Ovary (tissue), 9 donors: ENCODE measurements around the gene KDELR3. TPM values are rescaled to one million over a fixed set of nuclear protein-coding genes. Genes with fewer than 3 reads are reported as not detected.

Experiments
- DNase-seq, 5 donors: peaks; one replicate each; pipeline ENCODE4 v3.0.0-alpha.2; 2019 to 2020
- H3K27ac ChIP-seq, 2 donors: fragments of 200-600 bp; one replicate each; pipeline versions ENCODE4 v1.5.1 to v1.8.0; 2019 to 2022
- H3K27me3 ChIP-seq: fragments of 200-600 bp; one replicate; pipeline ENCODE4 v1.8.0; 2022
- H3K36me3 ChIP-seq: fragments of 200-600 bp; sonication (generic); one replicate; pipeline ENCODE4 v1.5.1; 2019
- H3K4me1 ChIP-seq: one replicate; pipeline ENCODE4 v1.8.1; 2013; ENCODE audit warnings: mild to moderate bottlenecking, moderate library complexity; ENCODE audit not compliant: insufficient read depth
- H3K4me3 ChIP-seq: fragments of 200-600 bp; sonication (generic); one replicate; pipeline ENCODE4 v1.5.1; 2017
- H3K9me3 ChIP-seq, 2 donors: fragments of 200-600 bp in 1 of 2; sonication (generic) in 1 of 2; one replicate each; pipeline versions ENCODE4 v1.5.1 to v1.8.1; 2013 to 2019; ENCODE audit warnings: mild to moderate bottlenecking in 1 of 2, moderate library complexity in 1 of 2
- EP300 ChIP-seq: sonication (generic); formaldehyde crosslinking; IDR thresholded peaks from one replicate; pipeline ENCODE4 v1.6.1; 2017; ENCODE audit warnings: antibody characterized with exemption
- POLR2A ChIP-seq: fragments of 450-650 bp; IDR thresholded peaks from one replicate; pipeline ENCODE4 v1.6.1; 2017; ENCODE audit warnings: antibody characterized with exemption, mild to moderate bottlenecking, moderate library complexity
- WGBS, 3 donors: extraction: QIAGEN DNeasy Blood & Tissue Kit in 1 of 3; methylation state at CpG; one replicate each; pipeline versions ENCODE4 v1.1.5 to v1.1.7; 2013 to 2017; 5-methylcytosine and 5-hydroxymethylcytosine counted together
- intact Hi-C, 4 donors: fragments of 100-400 bp; cut with DNase I; formaldehyde crosslinking; loops; one replicate each; pipeline versions ENCODE4 v1.11.0 to v1.15.1; 2022 to 2023
- polyA plus RNA-seq, 2 donors: library from polyadenylated mRNA; stranded (reverse); fragments of 200-250 nt in 1 of 2; fragments of 350-450 nt in 1 of 2; fragmentation: Illumina TruSeq in 1 of 2; extraction: RNeasy Lipid Tissue Mini Kit (QIAGEN cat#74804) in 1 of 2; gene quantifications; one replicate each; pipeline ENCODE4 v1.2.3, GENCODE V29; 2013 to 2014
- total RNA-seq, 7 donors: library from RNA; depleted of rRNA in 2 of 7; stranded (reverse); fragments of >200 nt in 2 of 7; fragmentation: NEBNext Ultra II Directional in 3 of 7; extraction: Animal tissue kit (Norgen Biotek cat#: 25700) in 3 of 7; gene quantifications; one replicate each; pipeline versions ENCODE4 v1.1.0 to v1.2.4, GENCODE V29; 2016 to 2023
- TF ChIP-seq, protein P1 (sequence below), 3 donors: fragments of 450-650 bp in 2 of 3; fragments of 200-600 bp in 1 of 3; IDR thresholded peaks; one replicate each; pipeline versions ENCODE4 v1.5.1 to v1.8.0; 2016 to 2022; ENCODE audit warnings: antibody characterized with exemption in 3 of 3, mild to moderate bottlenecking in 1 of 3
- donor health status: DM: no; HTN: no; CAD: no; lungs with moderate emphysema.
- donor health status: DM: no; HTN: no; CAD: no.
- donor health status: Bipolar disorder and iron deficiency.
- donor health status: DM: yes; HTN: yes; CAD: no.
- donor health status: DM: no; HTN: no; CAD: no.
- donor health status: DM: yes; HTN: yes; CAD: no.

Gene KDELR3
- total and polyA plus RNA-seq, 9 donors: 0.81 to 26.9 (median 2.4) TPM

DNA sequence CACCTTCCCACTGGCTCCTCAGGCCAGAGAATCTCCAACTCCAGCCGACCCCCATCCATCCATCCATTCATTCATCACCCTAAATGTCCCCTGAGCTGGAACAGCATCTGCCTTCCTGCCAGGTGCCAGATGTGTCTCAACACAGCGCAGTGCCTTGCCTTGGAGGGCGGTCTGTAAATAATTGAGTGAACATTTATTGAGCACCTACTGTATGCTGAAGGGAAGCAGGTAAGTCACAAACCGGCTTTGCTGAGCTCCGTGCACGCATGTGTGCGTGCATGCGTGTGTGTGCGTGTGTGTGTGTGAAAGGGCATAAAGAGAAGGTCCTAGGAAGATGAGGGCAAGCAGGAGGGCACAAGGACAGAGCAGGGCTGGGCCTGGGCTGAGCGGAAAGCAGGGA lies 23.1 kb upstream of the KDELR3 start:
- Histone ChIP-seq H3K9me3 (no peaks in the 10 kb centered on the region), H3K4me3 (no peak overlapping the region), H3K4me1 (no peaks in the 10 kb centered on the region), H3K36me3 (no peaks in the 10 kb centered on the region), H3K27me3 (peaks cover 3% of the 10 kb centered on the region), H3K27ac (no peak overlapping the region)
- TF ChIP-seq EP300 (no peak), POLR2A (no peak)
- TF ChIP-seq, protein P1, sequence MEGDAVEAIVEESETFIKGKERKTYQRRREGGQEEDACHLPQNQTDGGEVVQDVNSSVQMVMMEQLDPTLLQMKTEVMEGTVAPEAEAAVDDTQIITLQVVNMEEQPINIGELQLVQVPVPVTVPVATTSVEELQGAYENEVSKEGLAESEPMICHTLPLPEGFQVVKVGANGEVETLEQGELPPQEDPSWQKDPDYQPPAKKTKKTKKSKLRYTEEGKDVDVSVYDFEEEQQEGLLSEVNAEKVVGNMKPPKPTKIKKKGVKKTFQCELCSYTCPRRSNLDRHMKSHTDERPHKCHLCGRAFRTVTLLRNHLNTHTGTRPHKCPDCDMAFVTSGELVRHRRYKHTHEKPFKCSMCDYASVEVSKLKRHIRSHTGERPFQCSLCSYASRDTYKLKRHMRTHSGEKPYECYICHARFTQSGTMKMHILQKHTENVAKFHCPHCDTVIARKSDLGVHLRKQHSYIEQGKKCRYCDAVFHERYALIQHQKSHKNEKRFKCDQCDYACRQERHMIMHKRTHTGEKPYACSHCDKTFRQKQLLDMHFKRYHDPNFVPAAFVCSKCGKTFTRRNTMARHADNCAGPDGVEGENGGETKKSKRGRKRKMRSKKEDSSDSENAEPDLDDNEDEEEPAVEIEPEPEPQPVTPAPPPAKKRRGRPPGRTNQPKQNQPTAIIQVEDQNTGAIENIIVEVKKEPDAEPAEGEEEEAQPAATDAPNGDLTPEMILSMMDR (IDR thresholded peaks at IDR 0.05): no peak
- intact Hi-C loops: no loop called here
- no peak for DNase-seq
- WGBS, 3 donors: 80 to 89% (median 87%) methylated on average over 10 of the region's 10 CpGs

DNA sequence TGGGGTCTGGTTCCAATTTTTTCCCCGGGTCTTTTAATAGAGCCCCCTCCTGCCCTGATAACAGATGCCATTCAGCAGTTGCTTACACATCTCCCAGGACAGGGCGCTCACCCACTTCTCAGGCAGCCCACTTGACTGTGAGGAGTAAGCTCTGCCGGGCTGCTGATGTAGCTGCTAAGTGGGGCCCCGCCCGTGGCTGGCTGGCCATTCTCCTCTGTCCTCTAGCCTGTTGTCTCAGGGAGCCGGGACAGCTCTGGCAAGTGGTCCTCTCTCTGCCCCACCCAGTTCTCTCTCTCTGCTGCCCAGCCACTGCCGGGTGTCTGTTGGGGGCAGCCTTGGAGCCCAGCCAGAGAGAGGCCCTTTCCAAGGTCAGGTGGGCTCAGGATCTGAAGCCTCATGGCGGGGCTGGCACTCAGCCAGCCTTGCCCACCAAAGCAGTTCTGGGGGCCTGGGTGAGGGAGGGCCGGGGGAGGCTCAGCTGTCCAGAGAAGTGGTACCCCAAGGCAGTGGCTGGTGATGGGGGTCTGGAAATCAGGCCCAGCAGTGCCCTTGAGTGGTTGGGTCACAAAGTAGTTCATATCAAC lies 21.8 kb upstream of the KDELR3 start:
- 30 to 39% (median 32%) methylated on average over 9 of the region's 9 CpGs for WGBS, 3 donors
- no peak for TF ChIP-seq POLR2A
- no peak for TF ChIP-seq EP300
- Histone ChIP-seq H3K27ac (no peak overlapping the region), H3K27me3 (peaks cover 3% of the 10 kb centered on the region), H3K4me1 (no peaks in the 10 kb centered on the region), H3K9me3 (no peaks in the 10 kb centered on the region), H3K36me3 (no peaks in the 10 kb centered on the region), H3K4me3 (no peak overlapping the region)
- no peak for DNase-seq
- intact Hi-C loops: no loop called here

DNA sequence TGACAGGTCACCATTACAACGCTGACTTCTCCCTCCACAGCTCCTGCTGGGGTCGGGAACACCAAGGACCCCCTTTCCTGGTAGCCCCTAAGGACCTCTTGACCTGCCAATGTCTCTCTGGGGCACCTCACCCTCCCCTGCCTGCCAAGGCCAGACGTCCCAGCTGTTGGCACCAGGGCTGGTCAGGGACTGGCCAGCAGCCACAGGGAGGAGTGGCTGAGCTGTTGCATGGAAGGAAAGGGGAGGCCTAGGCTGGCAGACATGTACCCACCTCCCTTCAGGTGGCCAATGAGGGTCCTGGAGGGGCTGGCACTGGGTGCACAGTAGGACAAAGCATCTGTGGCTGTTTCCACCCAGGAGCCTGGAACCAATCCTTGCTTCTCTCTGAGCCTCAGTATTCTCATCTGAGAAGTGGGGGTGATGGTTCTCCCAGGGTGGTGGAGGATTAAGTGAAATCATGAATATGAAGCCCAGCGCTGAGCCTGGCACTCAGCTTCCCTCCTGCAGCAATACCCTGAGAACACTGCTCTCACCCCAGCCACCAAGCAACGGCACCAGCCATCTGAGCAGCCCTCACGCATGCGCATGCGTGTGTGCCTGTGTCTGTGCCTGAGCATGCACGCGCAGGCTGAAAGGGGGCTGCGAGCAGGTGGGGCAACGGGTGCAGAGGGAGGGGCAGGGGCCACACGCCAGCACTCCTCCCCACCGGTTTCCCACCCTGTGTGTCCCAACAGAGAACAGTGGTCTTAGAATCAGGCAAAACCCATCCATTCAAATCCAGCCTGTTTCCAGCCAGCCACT lies 18.8 kb upstream of the KDELR3 start:
- Histone ChIP-seq H3K27me3 (peaks cover 3% of the 10 kb centered on the region), H3K4me3 (no peak overlapping the region), H3K4me1 (no peaks in the 10 kb centered on the region), H3K27ac (no peak overlapping the region), H3K36me3 (no peaks in the 10 kb centered on the region), H3K9me3 (no peaks in the 10 kb centered on the region)
- intact Hi-C loops: no loop called here
- 68 to 70% (median 69%) methylated on average over 14 of the region's 14 CpGs for WGBS, 3 donors
- TF ChIP-seq POLR2A: no peak
- TF ChIP-seq EP300: no peak
- TF ChIP-seq, protein P1 (IDR thresholded peaks at IDR 0.05): no peak
- DNase-seq: no peak

DNA sequence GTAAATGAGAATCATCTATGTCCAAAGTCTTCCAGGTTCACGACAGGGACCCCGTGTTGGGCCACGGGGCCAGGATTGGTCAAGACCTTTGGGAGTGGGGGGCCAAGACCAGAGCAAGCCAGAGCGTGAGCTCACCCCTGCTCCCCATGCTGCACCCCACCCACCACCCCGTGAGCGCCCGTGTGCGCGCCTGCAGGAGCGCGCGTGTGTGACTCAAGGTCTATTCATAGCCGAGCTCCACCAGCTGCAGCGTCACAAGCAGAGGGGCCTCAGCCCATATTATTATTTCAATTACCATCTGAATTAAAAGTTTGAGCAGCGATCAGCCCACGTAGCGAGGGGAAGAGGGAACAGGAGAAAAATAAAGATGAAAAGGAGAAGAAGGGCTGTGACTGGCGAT lies 18.1 kb upstream of the KDELR3 start:
- H3K4me3 ChIP-seq: no peak overlapping the region
- TF ChIP-seq, protein P1 (IDR thresholded peaks at IDR 0.05): no peak
- TF ChIP-seq EP300: no peak
- no peak for TF ChIP-seq POLR2A
- no peaks in the 10 kb centered on the region for H3K9me3 ChIP-seq
- peaks cover 3% of the 10 kb centered on the region for H3K27me3 ChIP-seq
- 43 to 65% (median 50%) methylated on average over 18 of the region's 18 CpGs for WGBS, 3 donors
- H3K27ac ChIP-seq: no peak overlapping the region
- no peaks in the 10 kb centered on the region for H3K36me3 ChIP-seq
- DNase-seq: no peak
- intact Hi-C loops: no loop called here
- H3K4me1 ChIP-seq: peaks cover 2% of the 10 kb centered on the region

DNA sequence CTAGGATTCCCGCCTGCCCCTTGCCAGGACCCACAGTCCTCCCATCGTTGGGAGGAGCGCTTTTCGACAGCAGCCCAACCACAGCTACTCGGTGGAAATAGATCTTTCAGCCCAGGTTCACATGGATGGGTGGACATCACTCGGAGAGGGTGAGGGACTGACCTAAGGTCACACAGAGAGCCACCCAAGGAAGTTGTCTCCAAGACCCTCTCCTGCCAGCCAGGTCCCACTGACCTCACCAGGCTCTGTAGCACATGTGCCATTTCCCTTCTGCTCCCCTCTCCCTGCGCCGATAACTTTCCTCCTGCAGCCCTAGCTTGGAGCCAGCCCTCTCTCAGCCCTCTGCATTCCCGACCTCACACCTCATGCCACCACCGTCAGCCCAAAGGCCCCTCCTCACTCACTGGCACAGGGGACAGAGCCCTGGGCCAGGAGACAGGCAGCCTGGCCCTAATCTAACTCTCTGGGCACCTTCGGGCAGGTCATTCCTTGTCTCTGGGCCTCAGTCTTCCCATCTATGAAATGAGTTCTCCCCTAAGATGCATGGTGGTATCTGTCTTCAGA lies 17.6 kb upstream of the KDELR3 start:
- no peak for TF ChIP-seq EP300
- TF ChIP-seq, protein P1 (IDR thresholded peaks at IDR 0.05): no peak
- TF ChIP-seq POLR2A: no peak
- no peak overlapping the region for H3K4me3 ChIP-seq
- H3K4me1 ChIP-seq: peaks cover 2% of the 10 kb centered on the region
- no peak for DNase-seq
- intact Hi-C loops: no loop called here
- H3K36me3 ChIP-seq: no peaks in the 10 kb centered on the region
- 43 to 52% (median 47%) methylated on average over 11 of the region's 11 CpGs for WGBS, 3 donors
- peaks cover 3% of the 10 kb centered on the region for H3K27me3 ChIP-seq
- H3K9me3 ChIP-seq: no peaks in the 10 kb centered on the region
- no peak overlapping the region for H3K27ac ChIP-seq
